Measurements from ENCODE around the gene TTYH3. TPM values are rescaled to one million over a fixed set of nuclear protein-coding genes. Genes with fewer than 3 reads are reported as not detected.

The TTYH3 gene
- total and polyA plus RNA-seq, 8 donors: 4.9 to 31.9 (median 8.6) TPM

- FAIRE-seq (no peak), ATAC-seq (no peak), DNase-seq (peak in 1 of 6 donors; percentile 54)
- H3K4me3 ChIP-seq: no peak overlapping the region
- no peaks in the 10 kb centered on the region for H3K4me1 ChIP-seq
- intact Hi-C loops (cut with DNase I): no loop called here
- H3K36me3 ChIP-seq: peaks cover 0 to 35% (median 4%) of the 10 kb centered on the region in 3 donors
- 92 to 93% methylated on average over 19 of the region's 19 CpGs for WGBS, 2 donors
- TF ChIP-seq CTCF (IDR thresholded peaks at IDR 0.05): no peak
- H3K27ac ChIP-seq: no peak overlapping the region
- no peaks in the 10 kb centered on the region for H3K9me3 ChIP-seq
- no peaks in the 10 kb centered on the region for H3K27me3 ChIP-seq
These were observed 29.3 kb upstream of the TTYH3 start for GRCh38 chr7:2602406-2603043.

- no peak overlapping the region for H3K27ac ChIP-seq
- peaks cover 0 to 32% (median 3%) of the 10 kb centered on the region in 3 donors for H3K36me3 ChIP-seq
- no peak for DNase-seq
- TF ChIP-seq CTCF (IDR thresholded peaks at IDR 0.05): no peak
- no peak for ATAC-seq
- H3K27me3 ChIP-seq: no peaks in the 10 kb centered on the region
- WGBS, 2 donors: 94 to 95% methylated on average over 35 of the region's 35 CpGs
- intact Hi-C loops (cut with DNase I): no loop called here
- no peaks in the 10 kb centered on the region for H3K9me3 ChIP-seq
- no peak for FAIRE-seq
- no peaks in the 10 kb centered on the region for H3K4me1 ChIP-seq
- no peak overlapping the region for H3K4me3 ChIP-seq
These were observed 28.5 kb upstream of the TTYH3 start for GRCh38 chr7:2603044-2603965.

GRCh38 chr7:2604608-2605174 lies 27.1 kb upstream of the TTYH3 start:
- Histone ChIP-seq H3K36me3 (peaks cover 0 to 21% (median 0%) of the 10 kb centered on the region in 3 donors), H3K27me3 (no peaks in the 10 kb centered on the region), H3K9me3 (no peaks in the 10 kb centered on the region), H3K4me3 (no peak overlapping the region), H3K27ac (no peak overlapping the region), H3K4me1 (no peaks in the 10 kb centered on the region)
- no peak for ATAC-seq
- no peak for FAIRE-seq
- WGBS, 2 donors: 95 to 96% methylated on average over 27 to 29 of the region's 29 CpGs
- no peak for TF ChIP-seq CTCF (IDR thresholded peaks at IDR 0.05)
- no peak for DNase-seq
- intact Hi-C loops (cut with DNase I): no loop called here

GRCh38 chr7:2605608-2606538 lies 25.9 kb upstream of the TTYH3 start:
- FAIRE-seq: no peak
- no peak for DNase-seq
- no peak for ATAC-seq
- 91 to 93% methylated on average over 38 of the region's 38 CpGs for WGBS, 2 donors
- Histone ChIP-seq H3K9me3 (no peaks in the 10 kb centered on the region), H3K36me3 (peaks cover 0 to 10% (median 0%) of the 10 kb centered on the region in 3 donors), H3K4me3 (no peak overlapping the region), H3K27me3 (no peaks in the 10 kb centered on the region), H3K4me1 (no peaks in the 10 kb centered on the region), H3K27ac (no peak overlapping the region)
- no peak for TF ChIP-seq CTCF (IDR thresholded peaks at IDR 0.05)
- intact Hi-C loops (cut with DNase I): no loop called here
